Omental fat pad (tissue), 4 donors: ENCODE measurements around the gene MAPK4. TPM values are rescaled to one million over a fixed set of nuclear protein-coding genes. Genes with fewer than 3 reads are reported as not detected.

Source experiments
- ATAC-seq: fragments of 150-250 bp; one replicate; pipeline ENCODE4 v1.9.1; 2016; ENCODE audit warnings: mild to moderate bottlenecking, moderate library complexity; ENCODE audit not compliant: low FRiP score
- DNase-seq: peaks from one replicate; pipeline ENCODE4 v3.0.0-alpha.2; 2019; ENCODE audit warnings: low spot score
- CTCF ChIP-seq, 3 donors: fragments of 450-650 bp; IDR thresholded peaks; one replicate each; pipeline ENCODE4 v1.5.1; 2016 to 2017; ENCODE audit warnings: antibody characterized with exemption in 3 of 3, mild to moderate bottlenecking in 3 of 3, moderate library complexity in 2 of 3
- total RNA-seq, 4 donors: library from RNA; depleted of rRNA; stranded (reverse); fragments of >200 nt; gene quantifications; one replicate each; pipeline ENCODE4 v1.1.0, GENCODE V29; 2016

Gene MAPK4
- total RNA-seq, 4 donors from 2014 or later = 0.12 to 0.28 TPM; not detected in 2

- TF ChIP-seq CTCF (IDR thresholded peaks at IDR 0.05) = no peak
- ATAC-seq (no peak), DNase-seq (no peak)
Observed at GRCh38 chr18:50659091-50660003, 99.5 kb downstream of the MAPK4 start.

GRCh38 chr18:50661013-50661412, 101.1 kb downstream of the MAPK4 start:
- TF ChIP-seq CTCF (IDR thresholded peaks at IDR 0.05) = no peak
- no peak for DNase-seq
- no peak for ATAC-seq

GRCh38 chr18:50662177-50662576, 102.3 kb downstream of the MAPK4 start:
- DNase-seq = no peak
- no peak for ATAC-seq
- TF ChIP-seq CTCF (IDR thresholded peaks at IDR 0.05) = no peak

- no peak for TF ChIP-seq CTCF (IDR thresholded peaks at IDR 0.05)
- no peak for DNase-seq
- no peak for ATAC-seq
Observed at GRCh38 chr18:50662775-50663383, 103.0 kb downstream of the MAPK4 start.

GRCh38 chr18:50663626-50664441, 103.9 kb downstream of the MAPK4 start:
- DNase-seq = no peak
- ATAC-seq = no peak
- TF ChIP-seq CTCF (IDR thresholded peaks at IDR 0.05) = no peak

- ATAC-seq (no peak), DNase-seq (no peak)
- TF ChIP-seq CTCF (IDR thresholded peaks at IDR 0.05) = no peak
Observed at GRCh38 chr18:50665015-50665414, 105.1 kb downstream of the MAPK4 start.
